ENCODE data around the gene DMRT2. TPM values are rescaled to one million over a fixed set of nuclear protein-coding genes. Genes with fewer than 3 reads are reported as not detected.
A peak's percentile ranks its signal among the peaks of the same experiment; 100 is the strongest.

Gene DMRT2
- total RNA-seq, 4 donors from 2014 or later: 0.45 TPM; not detected in 3

- no peak for DNase-seq
- no peaks in the 10 kb centered on the region for H3K27me3 ChIP-seq
- TF ChIP-seq POLR2A (IDR thresholded peaks at IDR 0.05): no peak
- TF ChIP-seq CTCF (IDR thresholded peaks at IDR 0.05): no peak
- no peak overlapping the region for H3K4me3 ChIP-seq (replicated peaks in 1 of 3)
- 74 to 77% methylated on average over 3 of the region's 3 CpGs for whole genome bisulfite sequencing, 2 donors
- intact Hi-C loops (cut with DNase I): no loop called here
- no peaks in the 10 kb centered on the region for H3K9me3 ChIP-seq
- H3K36me3 ChIP-seq: no peaks in the 10 kb centered on the region
- H3K27ac ChIP-seq: no peak overlapping the region
- peaks cover 0 to 3% of the 10 kb centered on the region in 2 donors for H3K4me1 ChIP-seq
Measured at GRCh38 chr9:1070692-1071091, 20.5 kb downstream of the DMRT2 start.

- DNase-seq: peak; percentile 82 to 87
- Histone ChIP-seq H3K4me3 (replicated peaks in 1 of 3) (no peak overlapping the region), H3K4me1 (peaks cover 0 to 3% of the 10 kb centered on the region in 2 donors), H3K9me3 (no peaks in the 10 kb centered on the region), H3K36me3 (no peaks in the 10 kb centered on the region), H3K27me3 (no peaks in the 10 kb centered on the region), H3K27ac (peak overlapping the region; percentile 33 to 78 (median 74))
- TF ChIP-seq CTCF (IDR thresholded peaks at IDR 0.05): no peak
- TF ChIP-seq POLR2A (IDR thresholded peaks at IDR 0.05): no peak
- 31 to 34% methylated on average over 3 of the region's 3 CpGs for WGBS, 2 donors
- intact Hi-C loops (cut with DNase I): no loop called here
Measured at GRCh38 chr9:1071730-1072129, 21.6 kb downstream of the DMRT2 start.

GRCh38 chr9:1073497-1073896, 23.3 kb downstream of the DMRT2 start:
- no peaks in the 10 kb centered on the region for H3K9me3 ChIP-seq
- WGBS, 2 donors: 87 to 94% methylated on average over 1 of the region's 1 CpG

GRCh38 chr9:1077616-1078015, 27.5 kb downstream of the DMRT2 start:
- 68 to 85% methylated on average over 2 of the region's 2 CpGs for WGBS, 2 donors
- Histone ChIP-seq H3K4me1 (no peaks in the 10 kb centered on the region), H3K27ac (no peak overlapping the region), H3K36me3 (no peaks in the 10 kb centered on the region), H3K9me3 (no peaks in the 10 kb centered on the region), H3K27me3 (peaks cover 4% of the 10 kb centered on the region), H3K4me3 (replicated peaks in 1 of 3) (no peak overlapping the region)
- TF ChIP-seq POLR2A (IDR thresholded peaks at IDR 0.05): no peak
- TF ChIP-seq CTCF (IDR thresholded peaks at IDR 0.05): no peak
- DNase-seq: no peak
- intact Hi-C loops (cut with DNase I): no loop called here

More at GRCh38 chr9:1073497-1073896, 23.3 kb downstream of the DMRT2 start:
- TF ChIP-seq POLR2A (IDR thresholded peaks at IDR 0.05) (no peak), CTCF (IDR thresholded peaks at IDR 0.05) (no peak)
- intact Hi-C loops (cut with DNase I): no loop called here
- no peaks in the 10 kb centered on the region for H3K36me3 ChIP-seq
- H3K4me1 ChIP-seq: peaks cover 0 to 3% of the 10 kb centered on the region in 2 donors
- no peak overlapping the region for H3K27ac ChIP-seq
- DNase-seq: no peak
- H3K4me3 ChIP-seq (replicated peaks in 1 of 3): no peak overlapping the region
- H3K27me3 ChIP-seq: no peaks in the 10 kb centered on the region

- Histone ChIP-seq H3K4me1 (no peaks in the 10 kb centered on the region), H3K9me3 (no peaks in the 10 kb centered on the region), H3K4me3 (replicated peaks in 1 of 3) (no peak overlapping the region), H3K27ac (no peak overlapping the region), H3K27me3 (peaks cover 4% of the 10 kb centered on the region), H3K36me3 (no peaks in the 10 kb centered on the region)
- TF ChIP-seq POLR2A (IDR thresholded peaks at IDR 0.05): no peak
- intact Hi-C loops (cut with DNase I): no loop called here
- peak; percentile 15 to 18 for DNase-seq
- WGBS, 2 donors: 9 to 12% methylated on average over 13 of the region's 13 CpGs
Measured at GRCh38 chr9:1083325-1083913, 33.3 kb downstream of the DMRT2 start.

All from thyroid gland (tissue), 4 donors.